ENCODE data around the gene ARID1B.

DNA sequence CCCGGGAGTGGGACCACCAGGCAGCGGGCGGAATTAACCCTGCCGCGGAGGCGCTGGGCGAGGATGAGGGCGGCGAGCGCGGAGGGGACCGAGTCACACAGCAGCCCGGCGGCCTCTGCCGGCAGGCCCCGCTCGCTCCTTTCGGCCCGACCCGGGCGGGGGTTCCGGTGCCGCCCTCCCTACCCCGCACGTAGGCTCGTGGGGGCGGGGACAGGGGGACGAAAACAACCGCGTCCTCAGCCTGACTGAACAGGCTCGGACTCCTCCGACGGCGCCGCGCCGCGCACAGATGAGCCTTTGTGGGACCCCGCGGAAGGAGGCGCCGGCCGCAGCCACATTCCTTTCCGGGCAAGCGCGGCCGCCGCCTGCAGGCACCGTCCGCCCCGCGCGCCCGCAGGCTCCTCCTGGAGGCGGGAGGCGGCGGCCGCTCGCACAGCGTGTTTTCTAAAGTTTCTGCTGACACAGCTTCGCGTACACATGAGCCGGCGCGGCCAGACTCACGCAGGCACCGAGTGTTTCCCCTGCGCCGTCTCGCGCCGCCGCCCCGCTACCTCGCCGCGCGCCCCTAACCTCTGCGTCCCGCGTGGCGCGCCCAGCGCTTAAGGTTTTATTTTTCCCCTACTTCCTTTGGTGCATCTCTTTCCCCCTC lies 244.3 kb downstream of the ARID1B start:
- TF ChIP-seq SMAD3 (CRISPR knock-in tag; IDR thresholded peaks at IDR 0.05; ENCODE audit: borderline replicate concordance): peak; percentile 80
- TF ChIP-seq, protein P1, sequence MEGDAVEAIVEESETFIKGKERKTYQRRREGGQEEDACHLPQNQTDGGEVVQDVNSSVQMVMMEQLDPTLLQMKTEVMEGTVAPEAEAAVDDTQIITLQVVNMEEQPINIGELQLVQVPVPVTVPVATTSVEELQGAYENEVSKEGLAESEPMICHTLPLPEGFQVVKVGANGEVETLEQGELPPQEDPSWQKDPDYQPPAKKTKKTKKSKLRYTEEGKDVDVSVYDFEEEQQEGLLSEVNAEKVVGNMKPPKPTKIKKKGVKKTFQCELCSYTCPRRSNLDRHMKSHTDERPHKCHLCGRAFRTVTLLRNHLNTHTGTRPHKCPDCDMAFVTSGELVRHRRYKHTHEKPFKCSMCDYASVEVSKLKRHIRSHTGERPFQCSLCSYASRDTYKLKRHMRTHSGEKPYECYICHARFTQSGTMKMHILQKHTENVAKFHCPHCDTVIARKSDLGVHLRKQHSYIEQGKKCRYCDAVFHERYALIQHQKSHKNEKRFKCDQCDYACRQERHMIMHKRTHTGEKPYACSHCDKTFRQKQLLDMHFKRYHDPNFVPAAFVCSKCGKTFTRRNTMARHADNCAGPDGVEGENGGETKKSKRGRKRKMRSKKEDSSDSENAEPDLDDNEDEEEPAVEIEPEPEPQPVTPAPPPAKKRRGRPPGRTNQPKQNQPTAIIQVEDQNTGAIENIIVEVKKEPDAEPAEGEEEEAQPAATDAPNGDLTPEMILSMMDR (IDR thresholded peaks at IDR 0.05): no peak
- TF ChIP-seq ATF1 (CRISPR knock-in tag; IDR thresholded peaks at IDR 0.05): peak; percentile 67; the same call in 1 of the 2 replicates
- TF ChIP-seq ZNF512 (CRISPR knock-in tag; IDR thresholded peaks at IDR 0.05; ENCODE audit: borderline replicate concordance): no peak
- TF ChIP-seq CREM (CRISPR knock-in tag; IDR thresholded peaks at IDR 0.05): peak; percentile 77; the same call in 1 of the 2 replicates
- no peak for TF ChIP-seq IRF2 (CRISPR knock-in tag; IDR thresholded peaks at IDR 0.05; ENCODE audit: borderline replicate concordance, low read depth)
- no peak for TF ChIP-seq E2F4 (CRISPR knock-in tag; IDR thresholded peaks at IDR 0.05; ENCODE audit: borderline replicate concordance, low read depth)
- no peak for TF ChIP-seq ATF6 (CRISPR knock-in tag; IDR thresholded peaks at IDR 0.05)
- TF ChIP-seq ZNF219 (CRISPR knock-in tag; IDR thresholded peaks at IDR 0.05; ENCODE audit: borderline replicate concordance): 0 out of 2 replicates have a peak, but pooled peaks have one; percentile 33
- peak; percentile 82 for TF ChIP-seq SP1 (CRISPR knock-in tag; conservative IDR thresholded peaks at IDR 0.05)
- peak; percentile 74; the same call in 1 of the 2 replicates for TF ChIP-seq MLX (CRISPR knock-in tag; IDR thresholded peaks at IDR 0.05)
- TF ChIP-seq CREB1 (CRISPR knock-in tag; IDR thresholded peaks at IDR 0.05): no peak
